ENCODE data around the gene ITGA6.

DNA sequence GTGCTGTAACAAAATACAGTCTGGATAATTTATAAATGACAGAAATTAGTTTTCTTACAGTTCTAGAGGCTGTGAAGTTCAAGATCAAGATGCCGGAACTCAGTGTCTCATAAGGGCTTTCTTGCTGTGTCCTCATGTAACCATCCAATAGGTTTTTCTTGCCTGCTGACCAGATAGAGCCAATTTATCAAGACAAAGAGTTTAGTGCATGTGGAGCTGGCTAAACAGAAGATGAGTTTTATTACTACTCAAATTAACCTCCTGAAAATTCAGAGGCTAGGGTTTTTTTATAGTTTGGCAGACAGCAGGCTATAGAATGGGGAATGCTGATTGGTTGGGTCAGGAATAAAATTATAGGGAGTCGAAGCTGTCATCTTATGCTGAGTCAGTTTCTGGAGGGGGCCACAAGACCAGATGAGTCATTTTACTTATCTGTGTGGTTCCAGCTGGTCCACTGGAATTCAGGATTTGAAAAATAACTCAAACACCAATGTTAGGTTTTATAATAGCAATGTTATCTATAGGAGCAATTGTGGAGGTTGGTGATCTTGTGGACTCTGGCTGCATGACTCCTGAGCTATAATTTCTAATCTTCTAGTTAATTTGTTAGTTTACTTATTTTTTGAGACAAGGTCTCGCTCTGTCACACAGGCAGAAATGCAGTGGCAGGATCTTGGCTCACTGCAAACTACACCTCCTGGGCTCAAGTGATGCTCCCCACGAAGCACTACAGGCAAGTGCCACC, 125.3 kb downstream of the ITGA6 start:
- TF ChIP-seq, protein P1, sequence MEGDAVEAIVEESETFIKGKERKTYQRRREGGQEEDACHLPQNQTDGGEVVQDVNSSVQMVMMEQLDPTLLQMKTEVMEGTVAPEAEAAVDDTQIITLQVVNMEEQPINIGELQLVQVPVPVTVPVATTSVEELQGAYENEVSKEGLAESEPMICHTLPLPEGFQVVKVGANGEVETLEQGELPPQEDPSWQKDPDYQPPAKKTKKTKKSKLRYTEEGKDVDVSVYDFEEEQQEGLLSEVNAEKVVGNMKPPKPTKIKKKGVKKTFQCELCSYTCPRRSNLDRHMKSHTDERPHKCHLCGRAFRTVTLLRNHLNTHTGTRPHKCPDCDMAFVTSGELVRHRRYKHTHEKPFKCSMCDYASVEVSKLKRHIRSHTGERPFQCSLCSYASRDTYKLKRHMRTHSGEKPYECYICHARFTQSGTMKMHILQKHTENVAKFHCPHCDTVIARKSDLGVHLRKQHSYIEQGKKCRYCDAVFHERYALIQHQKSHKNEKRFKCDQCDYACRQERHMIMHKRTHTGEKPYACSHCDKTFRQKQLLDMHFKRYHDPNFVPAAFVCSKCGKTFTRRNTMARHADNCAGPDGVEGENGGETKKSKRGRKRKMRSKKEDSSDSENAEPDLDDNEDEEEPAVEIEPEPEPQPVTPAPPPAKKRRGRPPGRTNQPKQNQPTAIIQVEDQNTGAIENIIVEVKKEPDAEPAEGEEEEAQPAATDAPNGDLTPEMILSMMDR (IDR thresholded peaks at IDR 0.05), result no peak
- no peak for TF ChIP-seq ZFX (IDR thresholded peaks at IDR 0.05; ENCODE audit: borderline replicate concordance)

All from 22Rv1 (cell line).